Measurements from ENCODE around the gene DCLK2. TPM values are rescaled to one million over a fixed set of nuclear protein-coding genes. Genes with fewer than 3 reads are reported as not detected.

The DCLK2 gene
- total RNA-seq, 3 donors from 2014 or later, result 3.4 to 5.2 (median 4.0) TPM

- Histone ChIP-seq H3K27ac (no peak overlapping the region), H3K9me3 (no peaks in the 10 kb centered on the region), H3K27me3 (no peaks in the 10 kb centered on the region), H3K4me1 (no peaks in the 10 kb centered on the region), H3K4me3 (no peak overlapping the region), H3K36me3 (no peaks in the 10 kb centered on the region)
- TF ChIP-seq POLR2AphosphoS5 (IDR thresholded peaks at IDR 0.05), result no peak
- DNase-seq (ENCODE audit: low spot score in 2 of 2), result no peak
- intact Hi-C loops (cut with DNase I; ENCODE audit: low total_unique reads), result no loop called here
These were observed 159.0 kb downstream of the DCLK2 start for GRCh38 chr4:150237110-150237872.

- intact Hi-C loops (cut with DNase I; ENCODE audit: low total_unique reads), result no loop called here
- Histone ChIP-seq H3K27me3 (no peaks in the 10 kb centered on the region), H3K36me3 (no peaks in the 10 kb centered on the region), H3K4me1 (no peaks in the 10 kb centered on the region), H3K4me3 (no peak overlapping the region), H3K9me3 (no peaks in the 10 kb centered on the region), H3K27ac (no peak overlapping the region)
- no peak for DNase-seq (ENCODE audit: low spot score in 2 of 2)
- TF ChIP-seq POLR2A (IDR thresholded peaks at IDR 0.05) (no peak), POLR2AphosphoS5 (IDR thresholded peaks at IDR 0.05) (no peak), CTCF (IDR thresholded peaks at IDR 0.05) (no peak)
These were observed 160.3 kb downstream of the DCLK2 start for GRCh38 chr4:150238591-150238990.

GRCh38 chr4:150240011-150240410, 161.8 kb downstream of the DCLK2 start:
- no peaks in the 10 kb centered on the region for H3K27me3 ChIP-seq

GRCh38 chr4:150242820-150243458, 164.7 kb downstream of the DCLK2 start:
- no peak for TF ChIP-seq POLR2AphosphoS5 (IDR thresholded peaks at IDR 0.05)
- TF ChIP-seq POLR2A (IDR thresholded peaks at IDR 0.05), result no peak
- peak; percentile 41 to 71 (median 66) for TF ChIP-seq CTCF (IDR thresholded peaks at IDR 0.05)
- Histone ChIP-seq H3K4me3 (no peak overlapping the region), H3K9me3 (no peaks in the 10 kb centered on the region), H3K36me3 (no peaks in the 10 kb centered on the region), H3K27me3 (no peaks in the 10 kb centered on the region), H3K4me1 (no peaks in the 10 kb centered on the region), H3K27ac (no peak overlapping the region)
- DNase-seq (ENCODE audit: low spot score in 2 of 2), result no peak
- intact Hi-C loops (cut with DNase I; ENCODE audit: low total_unique reads), result loop anchor here (5.0 kb wide), 1 partner anchor 854 kb away; the partner anchor contains the start of gene RPS3A

More at GRCh38 chr4:150240011-150240410, 161.8 kb downstream of the DCLK2 start:
- Histone ChIP-seq H3K9me3 (no peaks in the 10 kb centered on the region), H3K4me1 (no peaks in the 10 kb centered on the region), H3K36me3 (no peaks in the 10 kb centered on the region), H3K4me3 (no peak overlapping the region), H3K27ac (no peak overlapping the region)
- DNase-seq (ENCODE audit: low spot score in 2 of 2), result no peak
- TF ChIP-seq CTCF (IDR thresholded peaks at IDR 0.05), result no peak
- intact Hi-C loops (cut with DNase I; ENCODE audit: low total_unique reads), result loop anchor here (5.0 kb wide), 1 partner anchor 857 kb away; the partner anchor contains the start of gene RPS3A

GRCh38 chr4:150243932-150244331, 165.7 kb downstream of the DCLK2 start:
- H3K9me3 ChIP-seq, result no peaks in the 10 kb centered on the region
- no peaks in the 10 kb centered on the region for H3K27me3 ChIP-seq
- H3K4me3 ChIP-seq, result no peak overlapping the region
- intact Hi-C loops (cut with DNase I; ENCODE audit: low total_unique reads), result loop anchor here (5.0 kb wide), 1 partner anchor 853 kb away; the partner anchor contains the start of gene RPS3A
- no peaks in the 10 kb centered on the region for H3K4me1 ChIP-seq
- no peak for DNase-seq (ENCODE audit: low spot score in 2 of 2)
- TF ChIP-seq POLR2AphosphoS5 (IDR thresholded peaks at IDR 0.05) (no peak), POLR2A (IDR thresholded peaks at IDR 0.05) (no peak), CTCF (IDR thresholded peaks at IDR 0.05) (no peak)
- H3K27ac ChIP-seq, result no peak overlapping the region
- H3K36me3 ChIP-seq, result no peaks in the 10 kb centered on the region
